22Rv1 (cell line): Measurements from ENCODE around the gene ORMDL3.

ENCODE experiments used
- CTCF ChIP-seq: fragments of 450-650 bp; IDR thresholded peaks from 2 replicates; pipeline ENCODE4 v1.5.1; 2017; ENCODE audit warnings: mild to moderate bottlenecking
- ZFX ChIP-seq: fragments of 450-650 bp; IDR thresholded peaks from 2 replicates; pipeline ENCODE4 v1.6.1; 2017; ENCODE audit warnings: antibody characterized with exemption, borderline replicate concordance

GRCh38 chr17:39944393-39944711, 17.0 kb upstream of the ORMDL3 start:
- TF ChIP-seq CTCF (no peak), ZFX (no peak)
